HK-2 (cell line): ENCODE results near the gene DNAJA3.
A peak's percentile ranks its signal among the peaks of the same experiment; 100 is the strongest.

Experiments used
- DNase-seq: peaks from one replicate; pipeline ENCODE4 v3.0.0-alpha.2; 2018; ENCODE audit not compliant: unreplicated experiment

The DNAJA3 gene

GRCh38 chr16:4474192-4474961, 48.7 kb downstream of the DNAJA3 start, which contains the start of gene NMRAL1:
Gene NMRAL1, minus strand, starts transcription at chr16:4474625. Its CDS starts 493 bp downstream, at chr16:4474132.
- peak; percentile 92 for DNase-seq

- DNase-seq, result peak; percentile 91
Observed at GRCh38 chr16:4475880-4476788, 50.5 kb downstream of the DNAJA3 start, which contains the start of gene HMOX2. Gene HMOX2, plus strand, starts transcription at chr16:4476398. Its CDS starts 29,127 bp downstream, at chr16:4505525.

GRCh38 chr16:4477966-4478365, 52.3 kb downstream of the DNAJA3 start:
- no peak for DNase-seq

- DNase-seq, result no peak
Observed at GRCh38 chr16:4481526-4481925, 55.9 kb downstream of the DNAJA3 start.

- no peak for DNase-seq
Observed at GRCh38 chr16:4481963-4482362, 56.3 kb downstream of the DNAJA3 start.

- DNase-seq, result no peak
Observed at GRCh38 chr16:4486126-4486893, 60.6 kb downstream of the DNAJA3 start.

GRCh38 chr16:4487955-4488498, 62.4 kb downstream of the DNAJA3 start:
- DNase-seq, result no peak

GRCh38 chr16:4488499-4488967, 62.9 kb downstream of the DNAJA3 start:
- DNase-seq, result no peak

- DNase-seq, result no peak
Observed at GRCh38 chr16:4489030-4489429, 63.4 kb downstream of the DNAJA3 start.

- DNase-seq, result no peak
Observed at GRCh38 chr16:4491898-4492297, 66.2 kb downstream of the DNAJA3 start.

GRCh38 chr16:4494746-4495490, 69.2 kb downstream of the DNAJA3 start:
- no peak for DNase-seq

GRCh38 chr16:4495766-4496165, 70.1 kb downstream of the DNAJA3 start:
- DNase-seq, result no peak

GRCh38 chr16:4496305-4496704, 70.6 kb downstream of the DNAJA3 start:
- no peak for DNase-seq

GRCh38 chr16:4498546-4499195, 73.0 kb downstream of the DNAJA3 start:
- no peak for DNase-seq

GRCh38 chr16:4499196-4499555, 73.5 kb downstream of the DNAJA3 start:
- no peak for DNase-seq

GRCh38 chr16:4500272-4500671, 74.6 kb downstream of the DNAJA3 start:
- DNase-seq, result no peak

GRCh38 chr16:4501071-4501478, 75.4 kb downstream of the DNAJA3 start:
- no peak for DNase-seq

- DNase-seq, result no peak
Observed at GRCh38 chr16:4505356-4506147, 79.9 kb downstream of the DNAJA3 start.
